ENCODE results near the gene ETNPPL. TPM values are rescaled to one million over a fixed set of nuclear protein-coding genes. Genes with fewer than 3 reads are reported as not detected.
"Not testable (repeated sequence)": the region's sequence is repeated elsewhere in the genome, so short reads cannot be mapped to it uniquely, and the experiment has no call there.

Gene ETNPPL
- total RNA-seq, 4 donors from 2014 or later, result not detected

DNA sequence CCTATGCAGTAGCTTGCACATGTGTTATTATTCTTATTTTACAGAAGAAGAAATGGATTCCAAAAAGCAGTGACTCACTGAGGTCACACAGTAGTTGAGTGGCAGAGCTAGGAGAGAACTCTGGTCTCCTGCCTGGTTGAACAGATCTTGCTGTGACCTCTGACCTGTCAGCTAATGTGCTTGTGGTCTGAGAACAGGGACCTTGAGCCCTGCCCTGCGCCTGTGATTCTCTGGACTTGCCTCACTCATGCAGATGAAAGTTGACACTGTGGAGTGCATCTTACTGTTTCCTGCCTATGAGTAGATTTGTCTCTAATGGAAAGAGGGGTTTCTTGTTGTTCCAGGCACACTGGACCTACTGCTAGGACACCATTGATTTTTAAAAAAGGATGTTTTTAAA, 32.3 kb downstream of the ETNPPL start:
- H3K9me3 ChIP-seq, result peaks cover 1% of the 10 kb centered on the region
- no peaks in the 10 kb centered on the region for H3K4me1 ChIP-seq
- no peak overlapping the region for H3K27ac ChIP-seq
- WGBS, result 78% methylated on average over 1 of the region's 1 CpG
- no peak for DNase-seq (ENCODE audit: low spot score in 2 of 2)
- TF ChIP-seq EP300 (IDR thresholded peaks at IDR 0.05), result no peak
- TF ChIP-seq, protein P1, sequence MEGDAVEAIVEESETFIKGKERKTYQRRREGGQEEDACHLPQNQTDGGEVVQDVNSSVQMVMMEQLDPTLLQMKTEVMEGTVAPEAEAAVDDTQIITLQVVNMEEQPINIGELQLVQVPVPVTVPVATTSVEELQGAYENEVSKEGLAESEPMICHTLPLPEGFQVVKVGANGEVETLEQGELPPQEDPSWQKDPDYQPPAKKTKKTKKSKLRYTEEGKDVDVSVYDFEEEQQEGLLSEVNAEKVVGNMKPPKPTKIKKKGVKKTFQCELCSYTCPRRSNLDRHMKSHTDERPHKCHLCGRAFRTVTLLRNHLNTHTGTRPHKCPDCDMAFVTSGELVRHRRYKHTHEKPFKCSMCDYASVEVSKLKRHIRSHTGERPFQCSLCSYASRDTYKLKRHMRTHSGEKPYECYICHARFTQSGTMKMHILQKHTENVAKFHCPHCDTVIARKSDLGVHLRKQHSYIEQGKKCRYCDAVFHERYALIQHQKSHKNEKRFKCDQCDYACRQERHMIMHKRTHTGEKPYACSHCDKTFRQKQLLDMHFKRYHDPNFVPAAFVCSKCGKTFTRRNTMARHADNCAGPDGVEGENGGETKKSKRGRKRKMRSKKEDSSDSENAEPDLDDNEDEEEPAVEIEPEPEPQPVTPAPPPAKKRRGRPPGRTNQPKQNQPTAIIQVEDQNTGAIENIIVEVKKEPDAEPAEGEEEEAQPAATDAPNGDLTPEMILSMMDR (IDR thresholded peaks at IDR 0.05), result no peak
- no peak for TF ChIP-seq POLR2AphosphoS5 (IDR thresholded peaks at IDR 0.05)
- TF ChIP-seq POLR2A (IDR thresholded peaks at IDR 0.05), result no peak
- no peaks in the 10 kb centered on the region for H3K36me3 ChIP-seq
- H3K4me3 ChIP-seq, result no peak overlapping the region
- H3K27me3 ChIP-seq, result no peaks in the 10 kb centered on the region

DNA sequence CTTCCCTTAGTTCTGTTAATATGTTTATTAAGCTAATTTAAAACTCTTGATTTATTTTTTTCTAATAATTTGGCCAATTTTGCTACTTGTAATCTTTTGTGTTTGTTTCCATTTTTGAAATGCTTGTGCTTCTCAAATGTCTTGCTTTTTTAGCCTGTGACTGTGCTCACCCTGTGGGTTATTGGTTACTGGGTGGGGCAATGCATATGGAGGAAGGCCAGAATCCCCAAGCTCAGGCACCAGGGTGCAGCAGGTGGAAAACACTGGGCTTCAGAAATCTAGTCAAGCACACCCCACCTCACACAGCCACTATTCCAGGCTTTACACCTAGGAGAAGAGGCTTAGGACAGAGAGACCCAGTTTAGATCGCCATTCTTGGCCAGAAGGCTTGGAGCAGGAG, 33.1 kb downstream of the ETNPPL start:
- DNase-seq (ENCODE audit: low spot score in 2 of 2), result no peak
- WGBS, result 100% methylated on average over 1 of the region's 1 CpG
- Histone ChIP-seq H3K9me3 (peaks cover 9% of the 10 kb centered on the region), H3K27me3 (no peaks in the 10 kb centered on the region), H3K27ac (no peak overlapping the region), H3K4me3 (no peak overlapping the region), H3K4me1 (no peaks in the 10 kb centered on the region), H3K36me3 (no peaks in the 10 kb centered on the region)
- TF ChIP-seq EP300 (IDR thresholded peaks at IDR 0.05) (no peak), POLR2AphosphoS5 (IDR thresholded peaks at IDR 0.05) (no peak), POLR2A (IDR thresholded peaks at IDR 0.05) (no peak)
- TF ChIP-seq, protein P1 (IDR thresholded peaks at IDR 0.05), result no peak

DNA sequence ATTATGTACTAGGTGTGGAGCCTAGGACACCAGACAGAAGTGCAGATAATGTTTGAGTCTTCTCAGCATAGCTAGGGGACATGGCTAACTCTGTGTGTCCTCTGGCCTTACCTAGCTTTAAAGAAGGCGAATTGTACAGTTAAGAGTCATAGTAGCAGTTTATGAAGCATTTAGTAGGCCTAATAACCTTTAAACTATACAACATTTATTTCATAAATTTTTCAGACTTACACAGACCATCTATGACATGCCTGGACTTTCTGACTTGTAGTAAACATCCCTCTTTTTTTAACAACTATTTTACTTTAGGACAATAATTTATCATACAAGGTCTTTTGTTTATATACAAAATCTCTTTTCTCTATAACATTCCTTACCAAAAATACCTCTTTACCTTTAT, 37.4 kb downstream of the ETNPPL start:
- Histone ChIP-seq H3K27me3 (no peaks in the 10 kb centered on the region), H3K36me3 (no peaks in the 10 kb centered on the region), H3K9me3 (peaks cover 9% of the 10 kb centered on the region), H3K27ac (no peak overlapping the region), H3K4me3 (no peak overlapping the region), H3K4me1 (no peaks in the 10 kb centered on the region)
- TF ChIP-seq POLR2AphosphoS5 (IDR thresholded peaks at IDR 0.05) (no peak), EP300 (IDR thresholded peaks at IDR 0.05) (no peak), POLR2A (IDR thresholded peaks at IDR 0.05) (no peak)
- TF ChIP-seq, protein P1 (IDR thresholded peaks at IDR 0.05), result no peak
- no peak for DNase-seq (ENCODE audit: low spot score in 2 of 2)
- 54% methylated on average over 1 of the region's 1 CpG for WGBS

DNA sequence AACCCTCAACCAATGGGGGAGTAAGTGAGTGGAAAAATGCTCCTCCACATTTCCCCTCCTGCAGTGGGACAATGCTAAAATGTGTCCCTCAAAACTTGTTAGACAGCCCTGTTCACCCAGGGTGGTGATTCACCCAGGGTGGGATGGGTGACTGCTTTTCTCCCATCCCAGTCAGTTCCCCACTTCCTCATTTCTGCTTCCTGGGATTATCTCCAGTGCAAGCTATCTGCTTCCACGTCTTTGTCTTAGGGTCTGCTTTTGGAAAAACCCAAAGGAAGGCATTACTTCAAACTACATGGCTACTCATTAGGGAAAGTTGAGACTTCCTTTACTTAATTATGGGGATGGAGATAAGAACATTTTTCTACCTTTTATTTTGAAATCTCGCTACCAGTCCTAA, 45.5 kb downstream of the ETNPPL start:
- no peak for DNase-seq (ENCODE audit: low spot score in 2 of 2)
- H3K36me3 ChIP-seq, result no peaks in the 10 kb centered on the region
- H3K9me3 ChIP-seq, result no peaks in the 10 kb centered on the region
- no peak overlapping the region for H3K27ac ChIP-seq
- H3K4me1 ChIP-seq, result no peaks in the 10 kb centered on the region
- H3K4me3 ChIP-seq, result no peak overlapping the region
- H3K27me3 ChIP-seq, result no peaks in the 10 kb centered on the region
- TF ChIP-seq POLR2A (IDR thresholded peaks at IDR 0.05) (no peak), EP300 (IDR thresholded peaks at IDR 0.05) (no peak), POLR2AphosphoS5 (IDR thresholded peaks at IDR 0.05) (no peak)
- TF ChIP-seq, protein P1 (IDR thresholded peaks at IDR 0.05), result no peak
- WGBS, result 70% methylated on average over 2 of the region's 2 CpGs

DNA sequence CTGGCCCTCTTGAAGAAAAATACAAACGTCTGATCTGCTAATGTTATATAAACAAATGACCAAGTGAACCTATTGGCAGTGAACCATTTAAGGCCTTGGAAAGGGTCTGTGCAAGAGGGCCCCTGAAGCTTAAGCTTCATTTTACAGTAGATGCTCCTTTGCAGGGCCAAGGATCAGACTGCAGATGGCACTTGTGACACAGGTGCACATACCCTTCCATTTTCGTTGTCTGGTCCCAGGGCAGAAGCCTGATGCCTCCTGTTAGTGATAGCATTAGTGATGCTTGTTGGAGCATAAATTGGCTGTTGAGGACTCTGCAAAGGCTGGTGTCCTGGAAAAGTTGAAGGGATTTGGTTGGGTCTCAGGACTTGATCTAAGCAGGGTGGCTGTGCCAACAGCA, 46.5 kb downstream of the ETNPPL start:
- H3K27ac ChIP-seq, result no peak overlapping the region
- H3K9me3 ChIP-seq, result no peaks in the 10 kb centered on the region
- H3K4me3 ChIP-seq, result no peak overlapping the region
- no peaks in the 10 kb centered on the region for H3K4me1 ChIP-seq
- 51% methylated on average over 2 of the region's 2 CpGs for WGBS
- TF ChIP-seq POLR2AphosphoS5 (IDR thresholded peaks at IDR 0.05), result no peak
- no peak for TF ChIP-seq EP300 (IDR thresholded peaks at IDR 0.05)
- no peak for DNase-seq (ENCODE audit: low spot score in 2 of 2)
- H3K36me3 ChIP-seq, result no peaks in the 10 kb centered on the region
- no peaks in the 10 kb centered on the region for H3K27me3 ChIP-seq

DNA sequence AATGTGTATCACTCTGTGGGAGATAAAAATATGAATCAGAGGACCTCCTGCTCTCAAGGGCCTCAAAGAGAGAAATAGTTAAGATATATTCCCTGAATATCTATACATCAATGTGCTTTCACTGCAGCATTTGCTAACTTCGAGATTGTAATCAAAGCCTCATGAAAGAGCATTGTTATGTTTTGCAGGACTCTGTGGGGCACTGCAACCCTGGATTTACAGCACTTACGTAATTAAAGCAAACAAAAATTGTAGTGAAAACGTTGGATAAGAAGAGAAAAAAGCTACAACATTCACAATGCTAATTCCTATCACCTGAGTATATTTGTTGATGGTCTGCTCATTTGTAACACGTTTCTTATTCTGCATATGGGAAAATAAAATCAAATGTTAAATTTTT, 48.0 kb downstream of the ETNPPL start:
- DNase-seq (ENCODE audit: low spot score in 2 of 2), result no peak
- H3K9me3 ChIP-seq, result no peaks in the 10 kb centered on the region
- H3K4me1 ChIP-seq, result no peaks in the 10 kb centered on the region
- H3K27ac ChIP-seq, result no peak overlapping the region
- WGBS, result 54% methylated on average over 4 of the region's 4 CpGs
- H3K4me3 ChIP-seq, result no peak overlapping the region
- no peaks in the 10 kb centered on the region for H3K27me3 ChIP-seq
- H3K36me3 ChIP-seq, result no peaks in the 10 kb centered on the region
- no peak for TF ChIP-seq POLR2A (IDR thresholded peaks at IDR 0.05)

DNA sequence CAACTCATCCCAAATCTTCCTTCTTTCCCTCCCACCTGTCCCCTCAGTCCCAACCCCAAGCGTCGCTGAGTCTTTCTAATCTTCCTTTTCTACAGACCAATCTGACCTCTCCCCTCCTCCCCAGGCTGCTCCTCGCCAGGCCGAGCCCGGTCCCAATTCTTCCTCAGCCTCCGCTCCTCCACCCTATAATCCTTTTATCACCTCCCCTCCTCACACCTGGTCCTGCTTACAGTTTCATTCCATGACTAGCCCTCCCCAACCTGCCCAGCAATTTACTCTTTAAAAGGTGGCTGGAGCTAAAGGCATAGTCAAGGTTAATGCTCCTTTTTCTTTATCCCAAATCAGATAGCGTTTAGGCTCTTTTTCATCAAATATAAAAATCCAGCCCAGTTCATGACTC, 52.3 kb downstream of the ETNPPL start:
- H3K9me3 ChIP-seq; H3K27ac ChIP-seq; H3K27me3 ChIP-seq; DNase-seq (ENCODE audit: low spot score in 2 of 2); H3K4me1 ChIP-seq; H3K4me3 ChIP-seq; H3K36me3 ChIP-seq: not testable (repeated sequence)
- WGBS, result 83% methylated on average over 7 of the region's 7 CpGs
